Effector CD4-positive, alpha-beta T cell (primary cell): Measurements from ENCODE around the gene PIK3AP1.
A peak's percentile ranks its signal among the peaks of the same experiment; 100 is the strongest.
"Not testable (repeated sequence)": the region's sequence is repeated elsewhere in the genome, so short reads cannot be mapped to it uniquely, and the experiment has no call there.

Source experiments
- DNase-seq: peaks from one replicate; pipeline ENCODE4 v3.0.0-alpha.2; 2020

Gene PIK3AP1

GRCh38 chr10:96724621-96725020, 4.3 kb upstream of the PIK3AP1 start:
- DNase-seq, result no peak

GRCh38 chr10:96721207-96721572, 876 bp upstream of the PIK3AP1 start:
- DNase-seq, result no peak

GRCh38 chr10:96719850-96720421, 378 bp downstream of the PIK3AP1 start:
- peak; percentile 4 for DNase-seq

- no peak for DNase-seq
Measured at GRCh38 chr10:96719200-96719599, 1.1 kb downstream of the PIK3AP1 start.

- DNase-seq, result no peak
Measured at GRCh38 chr10:96718304-96718990, 1.9 kb downstream of the PIK3AP1 start.

GRCh38 chr10:96716390-96716789, 3.9 kb downstream of the PIK3AP1 start:
- DNase-seq, result no peak

- DNase-seq, result no peak
Measured at GRCh38 chr10:96714746-96715255, 5.5 kb downstream of the PIK3AP1 start.

- no peak for DNase-seq
Measured at GRCh38 chr10:96714031-96714590, 6.2 kb downstream of the PIK3AP1 start.

GRCh38 chr10:96712662-96713271, 7.5 kb downstream of the PIK3AP1 start:
- DNase-seq, result no peak

GRCh38 chr10:96711048-96711728, 9.1 kb downstream of the PIK3AP1 start:
- no peak for DNase-seq

- DNase-seq, result no peak
Measured at GRCh38 chr10:96709525-96709924, 10.8 kb downstream of the PIK3AP1 start.

- no peak for DNase-seq
Measured at GRCh38 chr10:96708996-96709395, 11.3 kb downstream of the PIK3AP1 start.

GRCh38 chr10:96708456-96708855, 11.9 kb downstream of the PIK3AP1 start:
- DNase-seq, result no peak

GRCh38 chr10:96706331-96706853, 13.9 kb downstream of the PIK3AP1 start:
- DNase-seq, result no peak

GRCh38 chr10:96705134-96705533, 15.2 kb downstream of the PIK3AP1 start:
- DNase-seq, result no peak

GRCh38 chr10:96704563-96704962, 15.8 kb downstream of the PIK3AP1 start:
- no peak for DNase-seq

GRCh38 chr10:96703358-96703757, 17.0 kb downstream of the PIK3AP1 start:
- no peak for DNase-seq

GRCh38 chr10:96701265-96701664, 19.0 kb downstream of the PIK3AP1 start:
- DNase-seq, result no peak

- no peak for DNase-seq
Measured at GRCh38 chr10:96700374-96701099, 19.8 kb downstream of the PIK3AP1 start.

- DNase-seq, result no peak
Measured at GRCh38 chr10:96699613-96700012, 20.7 kb downstream of the PIK3AP1 start.

GRCh38 chr10:96698305-96698704, 22.0 kb downstream of the PIK3AP1 start:
- not testable (repeated sequence) for DNase-seq

- DNase-seq, result no peak
Measured at GRCh38 chr10:96697438-96697837, 22.9 kb downstream of the PIK3AP1 start.
